ENCODE measurements around the gene RCCD1.
"Not testable (repeated sequence)": the region's sequence is repeated elsewhere in the genome, so short reads cannot be mapped to it uniquely, and the experiment has no call there.

RCCD1 gene

GRCh38 chr15:90918835-90919234, 35.8 kb upstream of the RCCD1 start:
- no peak for DNase-seq

DNA sequence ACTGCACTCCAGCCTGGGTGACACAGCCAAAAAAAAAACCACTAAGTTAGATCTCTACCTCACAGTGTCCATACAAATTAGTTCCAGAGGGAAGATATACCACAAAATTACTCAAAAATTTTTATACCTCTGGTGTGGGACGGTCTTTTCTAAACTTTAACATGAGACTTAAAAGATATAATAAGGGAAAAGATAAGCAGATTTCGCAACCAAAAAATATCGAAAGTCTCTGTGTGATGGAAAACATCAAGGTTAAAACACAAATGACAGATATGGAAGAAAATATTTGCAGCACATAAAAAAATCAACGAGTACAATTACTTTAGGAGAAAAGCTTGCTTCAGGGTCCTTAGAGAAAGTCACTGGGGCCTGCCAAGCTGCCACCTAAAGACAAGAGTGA, 32.8 kb upstream of the RCCD1 start:
- DNase-seq = no peak

GRCh38 chr15:90922712-90923322, 31.9 kb upstream of the RCCD1 start:
- DNase-seq = not testable (repeated sequence)

DNA sequence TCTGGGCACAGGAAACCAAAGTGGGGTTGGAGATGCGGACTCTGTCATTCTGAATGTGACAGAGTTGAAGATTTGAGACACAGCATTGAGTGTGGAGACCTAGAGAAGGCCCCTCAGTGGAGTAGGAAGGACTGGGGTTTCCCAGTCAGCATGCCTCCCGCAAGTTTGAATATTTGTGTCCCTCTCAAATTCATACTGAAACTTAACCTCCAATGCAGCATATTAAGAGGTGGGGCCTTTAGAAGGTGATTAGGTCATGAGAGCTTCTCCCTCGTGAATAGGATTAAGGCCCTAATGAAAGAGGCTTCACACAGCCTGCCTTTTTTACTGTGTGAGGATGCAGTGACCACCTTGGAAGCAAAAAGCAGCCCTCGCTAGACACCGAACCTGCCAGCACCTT, 30.3 kb upstream of the RCCD1 start:
- no peak for DNase-seq

DNA sequence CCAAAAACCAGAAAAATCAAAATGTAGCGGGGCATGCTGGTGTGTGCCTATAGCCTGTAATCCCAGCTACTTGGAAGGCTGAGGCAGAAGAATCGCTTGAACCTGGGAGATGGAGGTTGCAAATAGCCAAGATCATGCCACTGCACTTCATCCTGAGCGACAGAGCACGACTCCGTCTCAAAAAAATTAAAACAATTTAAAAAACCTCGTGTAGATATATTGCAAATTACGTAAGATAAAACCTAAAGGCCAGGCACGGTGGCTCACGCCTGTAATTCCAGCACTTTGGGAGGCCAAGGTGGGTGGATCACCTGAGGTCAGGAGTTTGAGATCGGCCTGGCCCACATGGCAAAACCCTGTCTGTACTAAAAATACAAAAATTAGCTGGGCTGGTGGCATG, 27.9 kb upstream of the RCCD1 start:
- DNase-seq = not testable (repeated sequence)

DNA sequence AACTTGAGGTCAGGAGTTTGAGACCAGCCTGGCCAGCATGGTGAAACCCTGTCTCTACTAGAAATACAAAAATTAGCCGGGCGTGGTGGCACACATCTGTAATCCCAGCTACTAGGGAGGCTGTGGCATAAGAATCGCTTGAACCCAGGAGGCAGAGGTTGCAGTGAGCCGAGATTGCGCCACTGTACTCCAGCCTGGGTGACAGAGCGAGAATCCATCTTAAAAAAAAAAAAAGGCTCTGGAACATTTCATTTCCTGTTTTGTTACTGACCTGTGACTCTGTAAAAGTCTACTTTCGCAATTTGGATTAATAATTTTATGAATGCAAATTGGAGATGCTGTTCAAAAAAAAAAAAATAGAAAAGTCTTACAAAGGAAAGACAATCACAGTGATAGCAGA, 26.6 kb upstream of the RCCD1 start:
- peak in 2 of 3 donors; percentile 59 to 71 for DNase-seq

DNA sequence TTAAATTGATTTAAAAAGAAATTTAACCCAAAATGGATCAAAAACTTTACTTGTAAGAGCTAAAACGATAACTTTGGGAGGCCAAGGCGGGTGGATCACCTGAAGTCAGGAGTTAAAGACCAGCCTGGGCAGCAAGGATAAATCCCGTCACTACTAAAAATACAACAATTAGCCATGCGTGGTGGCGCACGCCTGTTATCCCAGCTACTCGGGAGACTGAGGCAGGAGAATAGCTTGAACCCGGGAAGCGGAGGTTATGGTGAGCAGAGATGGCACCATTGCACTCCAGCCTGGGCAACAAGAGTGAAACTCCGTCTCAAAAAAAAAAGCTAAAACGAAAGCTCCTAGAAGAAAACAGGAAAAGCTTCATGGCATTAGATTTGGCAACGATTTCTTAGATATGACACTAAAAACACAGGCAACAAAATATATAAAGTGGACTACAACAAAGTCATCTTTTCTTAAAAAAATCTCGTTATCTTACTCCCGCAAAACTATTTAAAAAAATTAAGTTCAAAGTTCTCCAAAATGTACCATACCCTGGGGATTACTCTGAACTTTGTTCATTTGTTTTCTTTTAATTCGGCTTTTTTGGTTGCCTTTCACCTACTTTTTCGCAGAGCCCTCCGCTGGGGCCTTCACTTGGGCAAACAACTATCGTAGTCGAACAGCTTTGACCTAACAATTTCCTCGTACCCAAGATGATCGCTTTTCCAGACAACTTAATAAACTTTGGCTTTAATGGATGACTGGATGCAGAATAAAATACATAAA, 25.3 kb upstream of the RCCD1 start:
- peak; percentile 33 to 49 (median 34) for DNase-seq

GRCh38 chr15:90930861-90931574, 23.7 kb upstream of the RCCD1 start:
- DNase-seq = peak; percentile 28 to 75 (median 61)

DNA sequence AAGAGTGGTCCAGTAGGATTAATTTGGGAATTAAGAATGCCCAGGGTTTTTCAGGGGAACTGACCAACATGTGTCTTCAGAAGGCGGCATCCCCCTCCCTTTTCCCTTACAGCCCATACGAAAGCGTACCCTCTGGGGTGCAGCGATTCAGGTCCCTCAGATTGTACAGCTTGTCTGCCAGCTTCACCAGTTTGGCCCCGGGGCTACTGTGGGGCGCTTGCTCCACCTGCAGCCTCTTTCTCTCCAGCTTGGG, 23.2 kb upstream of the RCCD1 start:
- DNase-seq = no peak

GRCh38 chr15:90931828-90932659, 22.6 kb upstream of the RCCD1 start, which contains the start of gene HDDC3:
Gene HDDC3 (minus strand): TSS chr15:90932549. CDS start chr15:90932540, 9 bp downstream.
- DNase-seq = peak; percentile 93 to 97 (median 95)

- no peak for DNase-seq
Measured at GRCh38 chr15:90932660-90932991, 22.1 kb upstream of the RCCD1 start.

DNA sequence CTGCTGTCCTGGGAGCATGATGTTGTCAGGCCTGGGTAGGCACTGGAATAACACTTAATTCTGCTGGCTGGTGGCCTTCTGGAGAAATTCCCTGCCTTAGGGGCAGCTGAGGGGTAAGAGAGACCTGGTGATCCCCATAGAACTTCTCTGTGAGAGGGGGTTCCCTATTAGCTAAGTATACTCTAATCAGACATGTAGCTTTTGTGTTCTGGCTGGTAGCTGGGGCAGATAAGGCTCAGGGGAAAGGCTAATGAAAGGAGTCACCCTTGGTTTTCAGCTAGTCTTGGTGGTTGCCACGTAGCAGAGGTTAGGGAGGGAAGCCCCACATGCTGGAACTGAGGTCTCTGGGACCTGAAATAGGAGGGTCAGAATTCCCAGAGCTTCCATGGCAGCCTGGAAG, 21.4 kb upstream of the RCCD1 start:
- DNase-seq = no peak

DNA sequence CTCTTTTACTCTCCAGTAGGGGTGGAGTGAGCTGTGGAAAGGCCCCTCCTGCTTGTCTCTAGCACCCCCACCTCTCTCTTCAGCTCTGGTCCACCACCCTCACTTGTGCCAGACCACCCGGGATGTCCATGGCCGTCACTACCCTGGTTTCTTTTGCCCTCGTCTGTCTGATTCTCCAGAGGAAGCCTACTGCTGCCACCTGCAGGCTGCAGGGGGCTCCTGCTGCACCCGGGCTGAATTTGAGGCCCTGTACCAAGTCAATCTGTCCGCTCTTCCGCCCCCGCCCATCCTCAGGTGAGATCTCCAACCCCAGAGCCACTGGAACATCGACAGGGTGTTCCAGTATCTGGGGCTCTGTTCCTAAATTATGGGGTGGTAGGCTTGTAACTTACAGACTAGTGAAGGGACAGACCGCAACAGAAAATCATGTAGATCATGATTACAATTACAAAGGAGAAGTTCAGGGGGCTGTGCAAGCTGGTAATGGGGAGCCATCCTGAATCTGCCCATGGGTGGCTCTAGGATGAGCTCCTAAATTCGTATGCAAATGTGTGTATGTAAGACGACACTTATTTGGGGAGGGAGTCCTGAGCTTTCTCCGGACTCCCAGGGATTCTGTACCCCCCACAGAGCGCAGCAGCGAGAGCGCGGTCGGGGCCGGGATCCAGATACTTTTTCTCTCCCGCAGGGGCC, 20.3 kb upstream of the RCCD1 start:
- peak; percentile 86 to 91 (median 86) for DNase-seq

DNA sequence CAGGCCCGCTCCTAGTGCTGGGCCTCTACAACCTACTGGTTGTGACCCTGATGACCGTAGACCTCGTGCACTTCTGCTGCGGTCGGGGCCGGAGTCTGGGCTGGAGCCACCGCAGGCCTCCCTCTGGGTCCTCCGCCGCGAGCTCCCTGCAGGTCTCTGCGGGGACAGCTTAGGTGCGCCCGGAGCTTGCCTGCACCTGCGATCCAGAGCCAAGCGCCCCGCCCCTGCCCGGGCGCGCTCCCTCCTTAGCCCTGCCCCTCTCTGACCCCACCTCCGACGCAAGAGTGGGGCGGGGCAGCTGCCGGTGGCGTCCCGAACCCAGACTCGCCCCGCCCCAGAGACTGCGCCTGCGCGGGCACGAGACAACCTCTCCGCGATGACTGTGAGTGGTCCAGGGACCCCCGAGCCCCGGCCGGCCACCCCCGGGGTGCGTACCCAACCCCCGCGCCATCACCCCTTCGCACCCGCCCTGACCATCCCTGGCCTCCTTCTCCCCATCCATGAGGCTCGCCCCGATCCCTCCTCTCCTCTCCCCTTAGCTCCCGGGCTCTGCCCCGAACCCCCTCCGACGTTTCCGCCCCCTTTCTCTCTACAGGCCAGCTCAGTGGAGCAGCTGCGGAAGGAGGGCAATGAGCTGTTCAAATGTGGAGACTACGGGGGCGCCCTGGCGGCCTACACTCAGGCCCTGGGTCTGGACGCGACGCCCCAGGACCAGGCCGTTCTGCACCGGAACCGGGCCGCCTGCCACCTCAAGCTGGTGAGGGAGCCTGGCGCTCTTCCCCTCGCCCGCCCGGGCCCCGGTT, 19.5 kb upstream of the RCCD1 start, which contains the start of gene UNC45A:
Gene UNC45A (plus strand): TSS at position 337 of the 803 bp plus-strand sequence. CDS start 40 bp downstream, at position 377.
- DNase-seq = peak; percentile 88 to 96 (median 94)

DNA sequence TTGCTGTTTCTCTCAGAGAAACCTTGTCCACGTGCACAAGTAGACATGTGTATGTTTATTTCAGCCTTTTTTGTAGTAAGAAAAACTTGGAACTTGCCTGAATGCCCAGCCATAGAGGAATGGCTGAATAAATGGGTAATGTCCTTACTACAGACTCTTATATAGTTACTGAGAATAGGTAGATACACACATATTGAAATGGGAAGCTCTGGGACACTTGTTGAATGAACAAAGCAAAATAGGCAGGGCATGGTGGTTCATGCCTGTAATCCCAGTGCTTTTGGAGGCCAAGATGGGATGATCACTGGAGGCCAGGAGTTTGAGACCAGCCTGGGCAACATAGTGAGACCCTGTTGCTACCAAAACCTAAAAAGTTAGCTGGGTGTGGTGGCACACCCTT, 17.9 kb upstream of the RCCD1 start:
- no peak for DNase-seq

DNA sequence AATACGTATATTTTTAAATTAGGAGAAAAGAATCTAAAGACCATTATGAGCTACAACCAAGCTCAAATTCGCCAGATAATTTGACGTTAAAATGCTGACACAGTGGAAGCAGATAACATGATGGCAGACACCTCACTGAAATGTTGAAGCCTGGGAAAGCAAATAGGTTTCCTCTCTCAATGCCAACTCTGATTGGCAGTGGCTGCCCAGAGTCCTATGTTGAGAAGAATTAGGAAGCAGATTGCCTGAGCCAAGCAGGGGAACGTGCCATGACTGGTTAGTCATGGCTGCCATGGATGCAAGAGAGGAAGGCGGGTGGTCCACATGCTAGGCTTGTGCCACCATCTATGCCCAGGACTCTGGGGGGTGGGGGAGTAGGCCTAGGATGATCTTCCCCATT, 16.4 kb upstream of the RCCD1 start:
- DNase-seq = no peak

GRCh38 chr15:90939756-90940155, 14.9 kb upstream of the RCCD1 start:
- DNase-seq = no peak

GRCh38 chr15:90941038-90941437, 13.6 kb upstream of the RCCD1 start:
- DNase-seq = no peak

DNA sequence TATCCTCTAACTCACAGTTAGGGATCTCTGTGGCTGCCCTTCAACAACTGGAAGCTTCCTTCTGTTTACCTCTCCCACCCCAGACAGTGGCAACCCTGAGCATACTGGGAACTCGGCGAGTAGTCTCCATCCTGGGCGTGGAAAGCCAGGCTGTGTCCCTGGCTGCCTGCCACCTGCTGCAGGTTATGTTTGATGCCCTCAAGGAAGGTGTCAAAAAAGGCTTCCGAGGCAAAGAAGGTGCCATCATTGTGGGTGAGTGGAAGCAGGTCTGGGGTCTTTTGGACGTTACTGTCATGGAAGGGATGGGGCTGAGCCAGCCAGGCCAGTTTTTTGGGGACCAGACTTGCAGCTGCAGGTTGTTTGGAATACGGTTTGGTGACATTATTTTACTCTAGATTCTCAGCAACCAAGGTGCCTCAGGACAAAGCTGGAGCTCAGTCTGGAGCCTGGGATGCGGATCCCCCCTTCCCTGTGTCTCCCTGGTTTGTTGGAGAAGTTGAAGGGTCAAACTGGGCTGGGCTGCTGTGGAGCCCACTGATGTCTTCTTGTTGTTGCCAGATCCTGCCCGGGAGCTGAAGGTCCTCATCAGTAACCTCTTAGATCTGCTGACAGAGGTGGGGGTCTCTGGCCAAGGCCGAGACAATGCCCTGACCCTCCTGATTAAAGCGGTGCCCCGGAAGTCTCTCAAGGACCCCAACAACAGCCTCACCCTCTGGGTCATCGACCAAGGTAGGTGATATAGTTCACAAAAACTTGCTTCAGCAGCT, 12.1 kb upstream of the RCCD1 start:
- no peak for DNase-seq

DNA sequence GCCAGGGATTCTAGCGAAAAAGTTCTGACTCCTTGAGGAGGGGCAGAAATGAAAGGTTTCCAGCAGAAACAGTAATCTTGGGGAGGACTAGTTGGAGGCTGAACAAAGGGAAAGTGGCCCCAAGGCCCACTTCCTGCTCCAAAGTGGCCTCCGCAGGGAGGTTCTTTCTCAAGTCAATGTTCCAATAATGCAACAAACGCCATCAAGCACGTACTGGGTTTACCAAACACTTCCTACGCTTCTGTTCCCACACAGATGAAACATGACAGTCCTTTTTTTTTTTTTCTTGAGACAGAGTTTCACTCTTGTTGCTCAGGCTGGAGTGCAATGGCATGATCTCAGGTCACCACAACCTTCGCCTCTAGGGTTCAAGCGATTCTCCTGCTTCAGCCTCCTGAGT, 9.6 kb upstream of the RCCD1 start:
- DNase-seq = peak in 2 of 3 donors; percentile 24 to 47

GRCh38 chr15:90946538-90946937, 8.1 kb upstream of the RCCD1 start:
- no peak for DNase-seq
